ENCODE results near the gene CNPY2. TPM values are rescaled to one million over a fixed set of nuclear protein-coding genes. Genes with fewer than 3 reads are reported as not detected.

The CNPY2 gene
- total and polyA plus RNA-seq, 2 of the 13 experiments (the other 11 are each of a cell fraction or from before 2014, with no cell fraction given): 285 to 356 TPM

DNA sequence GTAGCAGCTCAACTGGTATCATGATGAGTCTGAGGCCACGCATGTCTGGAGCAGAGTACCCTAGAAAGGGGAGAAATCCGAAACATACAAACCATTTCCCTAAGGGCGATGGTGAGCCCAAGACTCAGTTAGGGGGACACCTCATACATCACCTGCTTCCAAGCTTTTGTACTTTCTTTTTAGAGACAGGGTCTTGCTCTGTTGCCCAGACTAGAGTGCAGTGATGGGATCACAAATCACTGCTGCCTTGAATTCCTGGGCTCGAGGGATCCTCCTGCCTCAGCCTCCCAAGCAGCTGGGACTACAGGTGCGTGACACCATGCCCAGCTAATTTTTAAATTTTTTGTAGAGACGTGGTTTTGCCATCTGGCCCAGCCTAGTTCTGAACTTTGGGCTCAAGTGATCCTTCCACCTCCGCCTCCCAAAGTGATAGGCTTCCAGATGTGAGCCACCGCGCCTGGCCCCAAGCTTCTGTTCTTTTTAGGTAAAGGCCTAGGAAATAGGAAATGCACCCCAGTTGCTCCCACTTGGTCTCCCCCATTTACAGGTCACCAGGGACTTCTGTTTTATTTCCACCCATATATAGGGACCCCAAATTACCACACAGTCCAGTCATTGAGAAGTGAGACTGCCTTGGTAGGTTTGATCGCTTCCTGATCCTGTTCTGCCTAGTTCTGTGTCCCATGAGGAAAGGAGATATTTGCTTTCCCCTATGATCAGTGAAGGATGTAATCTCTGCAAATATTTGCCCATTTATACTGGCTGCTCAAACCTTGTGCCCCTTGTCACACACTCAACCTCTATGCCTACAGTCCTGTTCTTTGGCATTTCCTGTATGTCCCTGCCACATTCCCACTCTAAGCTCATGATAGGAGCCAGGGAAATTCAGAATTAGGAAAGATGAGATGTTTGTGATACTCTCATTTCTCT lies 46.6 kb upstream of the CNPY2 start, which contains the start of gene APOF (continued):
- TF ChIP-seq ARID5B (CRISPR knock-in tag; IDR thresholded peaks at IDR 0.05): peak; percentile 81
- no peak for TF ChIP-seq FOSL1 (CRISPR knock-in tag; IDR thresholded peaks at IDR 0.05; ENCODE audit: borderline replicate concordance)
- TF ChIP-seq ZNF747 (CRISPR knock-in tag; IDR thresholded peaks at IDR 0.05; ENCODE audit: borderline replicate concordance): no peak
- no peak for TF ChIP-seq ZSCAN25 (CRISPR knock-in tag; IDR thresholded peaks at IDR 0.05)
- no peak for TF ChIP-seq SRSF9 (IDR thresholded peaks at IDR 0.05; ENCODE audit: borderline replicate concordance, insufficient read depth, low read depth, low read length, poor library complexity, severe bottlenecking)
- TF ChIP-seq ZNF253 (CRISPR knock-in tag; IDR thresholded peaks at IDR 0.05; ENCODE audit: borderline replicate concordance): no peak
- TF ChIP-seq TFE3 (CRISPR knock-in tag; IDR thresholded peaks at IDR 0.05): peak; percentile 57; the same call in 1 of the 2 replicates
- no peak for TF ChIP-seq ZNF256 (CRISPR knock-in tag; conservative IDR thresholded peaks at IDR 0.05)
- TF ChIP-seq CHCHD3 (CRISPR knock-in tag; IDR thresholded peaks at IDR 0.05): no peak
- TF ChIP-seq DNMT3B (CRISPR knock-in tag; conservative IDR thresholded peaks at IDR 0.05): no peak
- peak; percentile 63; the same call in 1 of the 2 replicates for TF ChIP-seq ZNF614 (CRISPR knock-in tag; IDR thresholded peaks at IDR 0.05; ENCODE audit: borderline replicate concordance)
- TF ChIP-seq NFYC (CRISPR knock-in tag; IDR thresholded peaks at IDR 0.05): no peak
- no peak for TF ChIP-seq NFIB (CRISPR knock-in tag; IDR thresholded peaks at IDR 0.05; ENCODE audit: borderline replicate concordance)
- TF ChIP-seq ZNF276 (CRISPR knock-in tag; IDR thresholded peaks at IDR 0.05; ENCODE audit: low read depth): no peak
- TF ChIP-seq ZBTB8A (CRISPR knock-in tag; IDR thresholded peaks at IDR 0.05; ENCODE audit: borderline replicate concordance, low read depth): peak; percentile 51; the same call in 1 of the 2 replicates
- TF ChIP-seq ZNF292 (CRISPR knock-in tag; IDR thresholded peaks at IDR 0.05; ENCODE audit: borderline replicate concordance, low read depth): no peak
- no peak for TF ChIP-seq SRY (CRISPR knock-in tag; IDR thresholded peaks at IDR 0.05)
- TF ChIP-seq ZNF329 (CRISPR knock-in tag; IDR thresholded peaks at IDR 0.05; ENCODE audit: low read depth): no peak
- no peak for TF ChIP-seq MLLT10 (CRISPR knock-in tag; IDR thresholded peaks at IDR 0.05)
- no peak for TF ChIP-seq ZNF451 (CRISPR knock-in tag; IDR thresholded peaks at IDR 0.05)
- no peak for TF ChIP-seq HMG20B (CRISPR knock-in tag; conservative IDR thresholded peaks at IDR 0.05)

Data from HepG2 (cell line).